Pancreas (tissue), 10 donors: ENCODE results near the gene FOXP4. TPM values are rescaled to one million over a fixed set of nuclear protein-coding genes. Genes with fewer than 3 reads are reported as not detected.
"Not testable (repeated sequence)": the region's sequence is repeated elsewhere in the genome, so short reads cannot be mapped to it uniquely, and the experiment has no call there.

Experiments used
- ATAC-seq, 4 donors: fragments of 200-7000 bp; cut with Tn5 transposase; one replicate each; pipeline versions ENCODE4 v1.8.0 to v1.9.1; 2020; ENCODE audit warnings: mild to moderate bottlenecking in 4 of 4, moderate library complexity in 4 of 4
- DNase-seq, 6 donors: peaks; one replicate each; pipeline ENCODE4 v3.0.0-alpha.2; 2020
- FAIRE-seq: peaks from 2 replicates; lab custom pipeline; 2012; peaks lifted over from hg19 to GRCh38; lab: Jason Lieb, UNC
- H3K27ac ChIP-seq, 4 donors: fragments of 200-600 bp; sonication (generic); 1 replicate in 3 of 4; 2 replicates in 1 of 4; pipeline versions ENCODE4 v1.5.0 to v1.8.0; 2020
- H3K27me3 ChIP-seq, 4 donors: fragments of 200-600 bp; one replicate each; pipeline ENCODE4 v1.8.0; 2021
- H3K36me3 ChIP-seq, 3 donors: fragments of 200-600 bp; sonication (generic) in 1 of 3; one replicate each; pipeline versions ENCODE4 v1.5.0 to v1.8.0; 2020 to 2021
- H3K4me1 ChIP-seq, 3 donors: fragments of 200-600 bp; one replicate each; pipeline ENCODE4 v1.8.0; 2021
- H3K4me3 ChIP-seq, 4 donors: fragments of 200-600 bp; sonication (generic) in 2 of 4; one replicate each; pipeline versions ENCODE4 v1.5.0 to v1.8.0; 2020 to 2021
- H3K9me3 ChIP-seq, 4 donors: fragments of 200-600 bp; one replicate each; pipeline ENCODE4 v1.8.0; 2021
- WGBS, 2 donors: extraction: QIAGEN DNeasy Blood & Tissue Kit; methylation state at CpG; one replicate each; pipeline ENCODE4 v1.1.7; 2013; 5-methylcytosine and 5-hydroxymethylcytosine counted together
- intact Hi-C, 3 donors: fragments of 100-400 bp; cut with DNase I; formaldehyde crosslinking; loops; one replicate each; pipeline versions ENCODE4 v1.11.1 to v1.14.2; 2022
- polyA plus RNA-seq, 2 donors: library from polyadenylated mRNA; stranded (reverse); fragments of 200-250 nt; gene quantifications; one replicate each; pipeline ENCODE4 v1.2.3, GENCODE V29; 2013
- total RNA-seq, 6 donors: library from RNA; stranded (reverse); fragmentation: NEBNext Ultra II Directional in 4 of 6; extraction: Animal tissue kit (Norgen Biotek cat#: 25700) in 4 of 6; gene quantifications; one replicate each; pipeline versions ENCODE4 v1.2.1 to v1.2.4, GENCODE V29; 2021 to 2023
- TF ChIP-seq, protein P1 (sequence below), 4 donors: fragments of 200-600 bp; sonication (generic) in 3 of 4; IDR thresholded peaks; one replicate each; pipeline versions ENCODE4 v1.5.0 to v1.8.0; 2021; ENCODE audit warnings: antibody characterized with exemption in 4 of 4
- donor health status: healthy with polysubstance abuse.
- donor health status: DM: no; HTN: no; CAD: no; lungs with moderate emphysema.
- donor health status: DM: no; HTN: no; CAD: no.
- donor health status: control.
- donor health status: control.
- donor health status: Bipolar disorder and iron deficiency.
- donor health status: DM: yes; HTN: yes; CAD: no.
- donor health status: DM: no; HTN: no; CAD: no.
- donor health status: DM: no; HTN: no; CAD: no.
- donor health status: DM: yes; HTN: yes; CAD: no.

FOXP4 gene
- total and polyA plus RNA-seq, 8 donors = 23.1 to 29.3 (median 26.3) TPM

DNA sequence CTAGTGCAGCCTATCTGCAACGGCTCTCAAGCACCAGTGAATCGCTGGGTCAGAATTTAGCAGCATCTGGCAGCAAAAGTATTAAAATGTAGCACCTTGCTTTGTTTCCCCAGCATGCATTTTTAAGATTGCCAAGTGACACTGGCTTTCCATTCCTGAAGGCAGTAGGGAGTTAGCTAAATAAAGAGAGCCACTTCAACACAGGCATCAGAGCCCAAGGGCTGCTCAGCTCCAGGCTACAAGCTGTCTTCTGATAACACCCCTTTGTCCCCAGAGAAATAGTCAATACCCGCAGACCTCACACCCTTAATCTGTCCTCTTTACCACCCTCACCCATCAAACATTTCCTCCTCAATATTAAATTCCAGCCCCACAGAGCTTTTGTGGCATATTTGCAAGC lies 72.4 kb downstream of the FOXP4 start:
- ATAC-seq = no peak
- no peak overlapping the region for H3K4me3 ChIP-seq
- H3K27me3 ChIP-seq = no peaks in the 10 kb centered on the region
- intact Hi-C loops = no loop called here
- H3K36me3 ChIP-seq = no peaks in the 10 kb centered on the region
- no peak for DNase-seq
- no peaks in the 10 kb centered on the region for H3K9me3 ChIP-seq
- no peak overlapping the region for H3K27ac ChIP-seq
- FAIRE-seq = no peak
- no peaks in the 10 kb centered on the region for H3K4me1 ChIP-seq
- TF ChIP-seq, protein P1, sequence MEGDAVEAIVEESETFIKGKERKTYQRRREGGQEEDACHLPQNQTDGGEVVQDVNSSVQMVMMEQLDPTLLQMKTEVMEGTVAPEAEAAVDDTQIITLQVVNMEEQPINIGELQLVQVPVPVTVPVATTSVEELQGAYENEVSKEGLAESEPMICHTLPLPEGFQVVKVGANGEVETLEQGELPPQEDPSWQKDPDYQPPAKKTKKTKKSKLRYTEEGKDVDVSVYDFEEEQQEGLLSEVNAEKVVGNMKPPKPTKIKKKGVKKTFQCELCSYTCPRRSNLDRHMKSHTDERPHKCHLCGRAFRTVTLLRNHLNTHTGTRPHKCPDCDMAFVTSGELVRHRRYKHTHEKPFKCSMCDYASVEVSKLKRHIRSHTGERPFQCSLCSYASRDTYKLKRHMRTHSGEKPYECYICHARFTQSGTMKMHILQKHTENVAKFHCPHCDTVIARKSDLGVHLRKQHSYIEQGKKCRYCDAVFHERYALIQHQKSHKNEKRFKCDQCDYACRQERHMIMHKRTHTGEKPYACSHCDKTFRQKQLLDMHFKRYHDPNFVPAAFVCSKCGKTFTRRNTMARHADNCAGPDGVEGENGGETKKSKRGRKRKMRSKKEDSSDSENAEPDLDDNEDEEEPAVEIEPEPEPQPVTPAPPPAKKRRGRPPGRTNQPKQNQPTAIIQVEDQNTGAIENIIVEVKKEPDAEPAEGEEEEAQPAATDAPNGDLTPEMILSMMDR (IDR thresholded peaks at IDR 0.05) = no peak
- 73 to 85% methylated on average over 3 of the region's 3 CpGs for WGBS, 2 donors

DNA sequence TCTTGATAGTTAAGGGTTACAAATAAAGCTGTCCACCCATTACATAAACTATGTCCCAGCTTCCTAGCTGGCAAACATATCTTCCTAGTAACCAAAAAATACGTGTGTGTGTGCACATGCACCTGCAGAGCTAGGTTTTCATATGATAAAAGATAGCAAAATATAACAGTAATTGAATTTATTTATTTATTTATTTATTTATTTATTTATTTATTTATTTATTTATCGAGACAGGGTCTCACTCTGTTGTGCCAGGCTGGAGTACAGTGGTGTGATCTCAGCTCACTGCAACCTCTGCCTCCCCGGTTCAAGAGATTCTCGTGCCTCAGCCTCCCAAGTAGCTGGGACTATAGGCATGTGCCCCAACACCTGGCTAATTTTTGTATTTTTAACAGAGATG lies 73.0 kb downstream of the FOXP4 start:
- FAIRE-seq, H3K4me1 ChIP-seq, H3K27me3 ChIP-seq, ATAC-seq, H3K36me3 ChIP-seq, DNase-seq, H3K9me3 ChIP-seq, H3K4me3 ChIP-seq, H3K27ac ChIP-seq, intact Hi-C loops: not testable (repeated sequence)
- WGBS, 2 donors = 71 to 75% methylated on average over 4 of the region's 4 CpGs

DNA sequence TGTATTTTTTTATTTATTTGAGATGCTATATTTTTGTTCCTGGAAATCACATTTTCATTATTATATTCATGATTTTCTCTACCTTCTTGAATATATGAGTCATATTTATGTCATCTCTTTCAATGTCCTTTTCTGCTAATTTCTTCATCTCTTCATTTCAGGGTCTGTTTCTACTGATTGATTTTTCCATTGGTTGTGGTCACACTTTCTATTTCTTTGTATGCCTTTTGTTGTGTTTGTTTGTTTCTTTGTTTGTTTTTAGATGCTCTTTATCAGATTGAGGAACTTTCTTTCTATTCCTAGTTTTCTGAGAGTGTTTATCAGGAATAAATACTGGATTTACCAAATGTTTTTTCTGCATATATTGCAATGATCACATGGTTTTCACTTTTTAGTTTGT lies 75.2 kb downstream of the FOXP4 start:
- H3K36me3 ChIP-seq = no peaks in the 10 kb centered on the region
- H3K4me1 ChIP-seq = no peaks in the 10 kb centered on the region
- no peaks in the 10 kb centered on the region for H3K9me3 ChIP-seq
- FAIRE-seq (no peak), ATAC-seq (no peak), DNase-seq (no peak)
- H3K27ac ChIP-seq = no peak overlapping the region
- TF ChIP-seq, protein P1 (IDR thresholded peaks at IDR 0.05) = no peak
- no peak overlapping the region for H3K4me3 ChIP-seq
- H3K27me3 ChIP-seq = no peaks in the 10 kb centered on the region
- intact Hi-C loops = no loop called here

DNA sequence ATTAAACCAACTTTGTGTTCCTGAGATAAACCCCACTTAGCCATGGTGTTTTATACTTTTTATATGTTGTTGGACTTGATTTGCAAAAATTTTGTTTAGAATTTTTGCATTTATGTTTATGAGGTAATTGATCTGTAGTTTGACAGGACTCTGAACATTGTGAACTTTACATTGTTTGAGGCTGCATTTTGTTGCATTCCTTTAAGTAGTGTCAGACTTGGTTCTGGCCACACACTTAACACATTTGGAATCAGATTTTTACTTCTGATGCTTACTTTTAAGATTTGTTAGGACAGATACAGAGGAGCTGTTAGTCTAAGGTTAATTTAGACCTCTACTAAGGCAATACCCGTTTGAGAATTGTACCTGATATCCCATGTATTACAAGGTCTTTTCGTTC lies 75.6 kb downstream of the FOXP4 start:
- FAIRE-seq (no peak), DNase-seq (no peak), ATAC-seq (no peak)
- Histone ChIP-seq H3K27ac (no peak overlapping the region), H3K9me3 (no peaks in the 10 kb centered on the region), H3K4me1 (no peaks in the 10 kb centered on the region), H3K36me3 (no peaks in the 10 kb centered on the region), H3K4me3 (no peak overlapping the region), H3K27me3 (no peaks in the 10 kb centered on the region)
- WGBS, 2 donors = 36 to 52% methylated on average over 2 of the region's 2 CpGs
- intact Hi-C loops = no loop called here
- TF ChIP-seq, protein P1 (IDR thresholded peaks at IDR 0.05) = no peak

DNA sequence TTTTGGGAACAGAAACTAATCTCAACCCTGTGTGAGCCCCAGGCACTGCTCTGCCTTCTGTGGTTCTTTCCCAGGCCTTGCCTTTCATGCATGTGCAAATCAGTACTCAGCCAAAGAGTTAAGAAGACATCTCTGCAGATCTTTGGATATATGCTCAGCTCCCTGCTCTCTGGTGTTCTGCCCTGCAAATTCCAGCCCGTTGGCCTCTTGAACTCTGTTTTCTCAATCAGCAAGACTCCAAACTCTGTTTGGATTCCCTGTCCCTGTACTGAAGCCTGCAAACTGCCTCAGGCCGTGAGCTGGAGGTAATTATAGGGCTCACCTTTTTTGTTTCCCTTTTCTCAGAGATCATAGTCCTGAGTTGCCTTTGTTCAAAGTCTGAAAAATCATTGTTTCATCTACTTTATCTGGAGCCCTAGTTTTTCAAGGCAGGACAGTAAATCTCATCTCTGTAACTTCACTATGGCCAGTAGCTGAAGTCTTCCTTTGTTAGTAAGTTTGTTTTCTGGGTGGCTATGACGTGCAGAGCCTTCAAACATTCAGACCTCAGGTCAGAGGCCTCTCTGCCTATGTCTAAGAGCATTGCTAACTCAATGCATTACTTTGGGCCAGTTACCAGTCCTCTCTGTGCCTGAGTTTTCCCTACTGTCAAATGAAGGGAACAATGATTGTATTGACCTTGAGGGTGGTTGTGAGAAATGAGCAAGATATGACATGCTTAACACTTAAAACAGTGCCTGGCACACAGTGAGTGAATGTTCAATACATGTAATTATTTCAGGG lies 76.2 kb downstream of the FOXP4 start:
- Histone ChIP-seq H3K27me3 (no peaks in the 10 kb centered on the region), H3K4me3 (no peak overlapping the region), H3K4me1 (no peaks in the 10 kb centered on the region), H3K36me3 (no peaks in the 10 kb centered on the region), H3K9me3 (no peaks in the 10 kb centered on the region), H3K27ac (no peak overlapping the region)
- TF ChIP-seq, protein P1 (IDR thresholded peaks at IDR 0.05) = no peak
- no peak for ATAC-seq
- no peak for DNase-seq
- WGBS, 2 donors = 52 to 60% methylated on average over 3 of the region's 3 CpGs
- intact Hi-C loops = no loop called here
- FAIRE-seq = no peak
